ENCODE measurements around the gene PTP4A2. TPM values are rescaled to one million over a fixed set of nuclear protein-coding genes. Genes with fewer than 3 reads are reported as not detected.

PTP4A2 gene
- total and polyA plus RNA-seq, 10 of the 15 experiments (the other 5 are each of a cell fraction or from before 2014, with no cell fraction given), result 180 to 909 (median 375) TPM

DNA sequence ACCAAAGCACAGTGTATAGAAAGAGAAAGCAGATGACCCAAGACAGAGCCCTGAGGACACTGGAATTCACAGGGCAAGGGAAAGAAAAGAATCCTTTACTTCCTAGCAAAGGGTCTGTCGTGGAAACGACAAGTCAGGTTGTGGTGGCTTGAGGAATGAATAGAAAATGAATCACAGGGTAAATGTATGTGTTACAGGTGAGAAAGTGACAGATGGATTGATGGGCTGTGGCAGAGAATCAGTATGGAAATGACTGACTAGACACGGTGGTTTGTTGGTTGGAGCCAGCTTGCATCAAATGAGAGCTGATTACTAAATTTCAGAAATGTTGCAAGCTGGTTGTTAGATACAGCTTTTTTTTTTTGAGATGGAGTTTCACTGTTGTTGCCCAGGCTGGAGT is 46.9 kb downstream of the PTP4A2 start (continued):
- TF ChIP-seq, protein P1, sequence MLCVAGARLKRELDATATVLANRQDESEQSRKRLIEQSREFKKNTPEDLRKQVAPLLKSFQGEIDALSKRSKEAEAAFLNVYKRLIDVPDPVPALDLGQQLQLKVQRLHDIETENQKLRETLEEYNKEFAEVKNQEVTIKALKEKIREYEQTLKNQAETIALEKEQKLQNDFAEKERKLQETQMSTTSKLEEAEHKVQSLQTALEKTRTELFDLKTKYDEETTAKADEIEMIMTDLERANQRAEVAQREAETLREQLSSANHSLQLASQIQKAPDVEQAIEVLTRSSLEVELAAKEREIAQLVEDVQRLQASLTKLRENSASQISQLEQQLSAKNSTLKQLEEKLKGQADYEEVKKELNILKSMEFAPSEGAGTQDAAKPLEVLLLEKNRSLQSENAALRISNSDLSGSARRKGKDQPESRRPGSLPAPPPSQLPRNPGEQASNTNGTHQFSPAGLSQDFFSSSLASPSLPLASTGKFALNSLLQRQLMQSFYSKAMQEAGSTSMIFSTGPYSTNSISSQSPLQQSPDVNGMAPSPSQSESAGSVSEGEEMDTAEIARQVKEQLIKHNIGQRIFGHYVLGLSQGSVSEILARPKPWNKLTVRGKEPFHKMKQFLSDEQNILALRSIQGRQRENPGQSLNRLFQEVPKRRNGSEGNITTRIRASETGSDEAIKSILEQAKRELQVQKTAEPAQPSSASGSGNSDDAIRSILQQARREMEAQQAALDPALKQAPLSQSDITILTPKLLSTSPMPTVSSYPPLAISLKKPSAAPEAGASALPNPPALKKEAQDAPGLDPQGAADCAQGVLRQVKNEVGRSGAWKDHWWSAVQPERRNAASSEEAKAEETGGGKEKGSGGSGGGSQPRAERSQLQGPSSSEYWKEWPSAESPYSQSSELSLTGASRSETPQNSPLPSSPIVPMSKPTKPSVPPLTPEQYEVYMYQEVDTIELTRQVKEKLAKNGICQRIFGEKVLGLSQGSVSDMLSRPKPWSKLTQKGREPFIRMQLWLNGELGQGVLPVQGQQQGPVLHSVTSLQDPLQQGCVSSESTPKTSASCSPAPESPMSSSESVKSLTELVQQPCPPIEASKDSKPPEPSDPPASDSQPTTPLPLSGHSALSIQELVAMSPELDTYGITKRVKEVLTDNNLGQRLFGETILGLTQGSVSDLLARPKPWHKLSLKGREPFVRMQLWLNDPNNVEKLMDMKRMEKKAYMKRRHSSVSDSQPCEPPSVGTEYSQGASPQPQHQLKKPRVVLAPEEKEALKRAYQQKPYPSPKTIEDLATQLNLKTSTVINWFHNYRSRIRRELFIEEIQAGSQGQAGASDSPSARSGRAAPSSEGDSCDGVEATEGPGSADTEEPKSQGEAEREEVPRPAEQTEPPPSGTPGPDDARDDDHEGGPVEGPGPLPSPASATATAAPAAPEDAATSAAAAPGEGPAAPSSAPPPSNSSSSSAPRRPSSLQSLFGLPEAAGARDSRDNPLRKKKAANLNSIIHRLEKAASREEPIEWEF (IDR thresholded peaks at IDR 0.05; ENCODE audit: insufficient replicate concordance, low read depth, low read length), result no peak
- TF ChIP-seq DPF2 (IDR thresholded peaks at IDR 0.05), result peak; percentile 94
- TF ChIP-seq MXI1 (IDR thresholded peaks at IDR 0.05; ENCODE audit: low read depth, low read length), result no peak
- no peak for TF ChIP-seq HDAC6 (IDR thresholded peaks at IDR 0.05; ENCODE audit: unreplicated experiment)
- TF ChIP-seq SMAD1 (IDR thresholded peaks at IDR 0.05; ENCODE audit: low read depth, partially characterized antibody), result no peak
- no peak for TF ChIP-seq RELA (IDR thresholded peaks at IDR 0.05; ENCODE audit: borderline replicate concordance, partially characterized antibody)
- peak; percentile 92 for TF ChIP-seq TCF12 (IDR thresholded peaks at IDR 0.05; ENCODE audit: low read depth, low read length)
- no peak for TF ChIP-seq CHD1 (IDR thresholded peaks at IDR 0.05; ENCODE audit: low read depth, low read length)
- peak; percentile 91 for TF ChIP-seq TCF3 (IDR thresholded peaks at IDR 0.05; ENCODE audit: borderline replicate concordance, insufficient read depth, low read depth, low read length)
- TF ChIP-seq STAT1 (conservative IDR thresholded peaks at IDR 0.05), result no peak
- TF ChIP-seq CREB1 (IDR thresholded peaks at IDR 0.05; ENCODE audit: low read depth), result peak; percentile 21; the same call in 1 of the 2 replicates
- peak; percentile 90 to 94 for TF ChIP-seq IKZF2 (IDR thresholded peaks at IDR 0.05)
- TF ChIP-seq, protein P2, sequence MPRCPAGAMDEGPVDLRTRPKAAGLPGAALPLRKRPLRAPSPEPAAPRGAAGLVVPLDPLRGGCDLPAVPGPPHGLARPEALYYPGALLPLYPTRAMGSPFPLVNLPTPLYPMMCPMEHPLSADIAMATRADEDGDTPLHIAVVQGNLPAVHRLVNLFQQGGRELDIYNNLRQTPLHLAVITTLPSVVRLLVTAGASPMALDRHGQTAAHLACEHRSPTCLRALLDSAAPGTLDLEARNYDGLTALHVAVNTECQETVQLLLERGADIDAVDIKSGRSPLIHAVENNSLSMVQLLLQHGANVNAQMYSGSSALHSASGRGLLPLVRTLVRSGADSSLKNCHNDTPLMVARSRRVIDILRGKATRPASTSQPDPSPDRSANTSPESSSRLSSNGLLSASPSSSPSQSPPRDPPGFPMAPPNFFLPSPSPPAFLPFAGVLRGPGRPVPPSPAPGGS (IDR thresholded peaks at IDR 0.05; ENCODE audit: borderline replicate concordance, insufficient read depth, low read depth, low read length, poor library complexity, severe bottlenecking), result peak; percentile 54
- no peak for TF ChIP-seq EGR1 (IDR thresholded peaks at IDR 0.05; ENCODE audit: borderline replicate concordance in 1 of 2, low read depth in 2 of 2, low read length in 2 of 2)
- TF ChIP-seq, protein P3, sequence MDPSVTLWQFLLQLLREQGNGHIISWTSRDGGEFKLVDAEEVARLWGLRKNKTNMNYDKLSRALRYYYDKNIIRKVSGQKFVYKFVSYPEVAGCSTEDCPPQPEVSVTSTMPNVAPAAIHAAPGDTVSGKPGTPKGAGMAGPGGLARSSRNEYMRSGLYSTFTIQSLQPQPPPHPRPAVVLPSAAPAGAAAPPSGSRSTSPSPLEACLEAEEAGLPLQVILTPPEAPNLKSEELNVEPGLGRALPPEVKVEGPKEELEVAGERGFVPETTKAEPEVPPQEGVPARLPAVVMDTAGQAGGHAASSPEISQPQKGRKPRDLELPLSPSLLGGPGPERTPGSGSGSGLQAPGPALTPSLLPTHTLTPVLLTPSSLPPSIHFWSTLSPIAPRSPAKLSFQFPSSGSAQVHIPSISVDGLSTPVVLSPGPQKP (IDR thresholded peaks at IDR 0.05; ENCODE audit: low read depth, low read length), result no peak
- TF ChIP-seq, protein P4, sequence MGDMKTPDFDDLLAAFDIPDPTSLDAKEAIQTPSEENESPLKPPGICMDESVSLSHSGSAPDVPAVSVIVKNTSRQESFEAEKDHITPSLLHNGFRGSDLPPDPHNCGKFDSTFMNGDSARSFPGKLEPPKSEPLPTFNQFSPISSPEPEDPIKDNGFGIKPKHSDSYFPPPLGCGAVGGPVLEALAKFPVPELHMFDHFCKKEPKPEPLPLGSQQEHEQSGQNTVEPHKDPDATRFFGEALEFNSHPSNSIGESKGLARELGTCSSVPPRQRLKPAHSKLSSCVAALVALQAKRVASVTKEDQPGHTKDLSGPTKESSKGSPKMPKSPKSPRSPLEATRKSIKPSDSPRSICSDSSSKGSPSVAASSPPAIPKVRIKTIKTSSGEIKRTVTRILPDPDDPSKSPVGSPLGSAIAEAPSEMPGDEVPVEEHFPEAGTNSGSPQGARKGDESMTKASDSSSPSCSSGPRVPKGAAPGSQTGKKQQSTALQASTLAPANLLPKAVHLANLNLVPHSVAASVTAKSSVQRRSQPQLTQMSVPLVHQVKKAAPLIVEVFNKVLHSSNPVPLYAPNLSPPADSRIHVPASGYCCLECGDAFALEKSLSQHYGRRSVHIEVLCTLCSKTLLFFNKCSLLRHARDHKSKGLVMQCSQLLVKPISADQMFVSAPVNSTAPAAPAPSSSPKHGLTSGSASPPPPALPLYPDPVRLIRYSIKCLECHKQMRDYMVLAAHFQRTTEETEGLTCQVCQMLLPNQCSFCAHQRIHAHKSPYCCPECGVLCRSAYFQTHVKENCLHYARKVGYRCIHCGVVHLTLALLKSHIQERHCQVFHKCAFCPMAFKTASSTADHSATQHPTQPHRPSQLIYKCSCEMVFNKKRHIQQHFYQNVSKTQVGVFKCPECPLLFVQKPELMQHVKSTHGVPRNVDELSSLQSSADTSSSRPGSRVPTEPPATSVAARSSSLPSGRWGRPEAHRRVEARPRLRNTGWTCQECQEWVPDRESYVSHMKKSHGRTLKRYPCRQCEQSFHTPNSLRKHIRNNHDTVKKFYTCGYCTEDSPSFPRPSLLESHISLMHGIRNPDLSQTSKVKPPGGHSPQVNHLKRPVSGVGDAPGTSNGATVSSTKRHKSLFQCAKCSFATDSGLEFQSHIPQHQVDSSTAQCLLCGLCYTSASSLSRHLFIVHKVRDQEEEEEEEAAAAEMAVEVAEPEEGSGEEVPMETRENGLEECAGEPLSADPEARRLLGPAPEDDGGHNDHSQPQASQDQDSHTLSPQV (IDR thresholded peaks at IDR 0.05), result no peak
- peak; percentile 97 for TF ChIP-seq RUNX3 (IDR thresholded peaks at IDR 0.05; ENCODE audit: low read length)
- TF ChIP-seq NR2F1 (conservative IDR thresholded peaks at IDR 0.05), result no peak; the same call in 1 of the 2 replicates
- no peak for TF ChIP-seq POLR2AphosphoS5 (IDR thresholded peaks at IDR 0.05; ENCODE audit: low read length)
- TF ChIP-seq IKZF1 (conservative IDR thresholded peaks at IDR 0.05), result peak; percentile 83

Measured in GM12878 (cell line).